Osteoblast (primary cell): ENCODE data around the gene P2RY14. TPM values are rescaled to one million over a fixed set of nuclear protein-coding genes. Genes with fewer than 3 reads are reported as not detected.

Experiments used
- DNase-seq: peaks from one replicate; pipeline ENCODE4 v3.0.0; 2011; ENCODE audit warnings: low spot score, mixed read lengths; ENCODE audit not compliant: insufficient read length; ENCODE audit errors: missing footprints
- H2AFZ ChIP-seq: 2 replicates; pipeline ENCODE4 v1.6.0; 2011; ENCODE audit warnings: mild to moderate bottlenecking, low read length
- H3K27ac ChIP-seq: 2 replicates; pipeline ENCODE4 v1.5.1; 2011; ENCODE audit warnings: mild to moderate bottlenecking, low read depth, low read length, moderate library complexity
- H3K27me3 ChIP-seq: 2 replicates; pipeline ENCODE4 v1.6.0; 2012; ENCODE audit warnings: mild to moderate bottlenecking, control low read depth, inconsistent platforms, low read length, moderate library complexity; ENCODE audit not compliant: insufficient read depth
- H3K36me3 ChIP-seq: 2 replicates; pipeline ENCODE4 v1.5.1; 2011; ENCODE audit warnings: mild to moderate bottlenecking, low read length, control low read depth, moderate library complexity; ENCODE audit not compliant: insufficient read depth
- H3K4me1 ChIP-seq: 2 replicates; pipeline ENCODE4 v1.5.1; 2011; ENCODE audit warnings: mild to moderate bottlenecking, low read length, control low read depth, moderate library complexity; ENCODE audit not compliant: insufficient read depth
- H3K4me2 ChIP-seq: 2 replicates; pipeline ENCODE4 v1.6.0; 2011; ENCODE audit warnings: mild to moderate bottlenecking, low read length; ENCODE audit not compliant: insufficient read depth
- H3K4me3 ChIP-seq: fragments of 200-600 bp; sonication (generic); 3 replicates; pipeline ENCODE4 v1.5.1; 2012; ENCODE audit warnings: mild to moderate bottlenecking, low read length, inconsistent platforms; ENCODE audit not compliant: insufficient read depth
- H3K79me2 ChIP-seq: 2 replicates; pipeline ENCODE4 v1.6.0; 2012; ENCODE audit warnings: mild to moderate bottlenecking, low read length, control low read depth, inconsistent platforms; ENCODE audit not compliant: insufficient read depth
- H3K9me3 ChIP-seq: 2 replicates; pipeline ENCODE4 v1.5.1; 2011; ENCODE audit warnings: low read depth, low read length, control low read depth
- H4K20me1 ChIP-seq: 2 replicates; pipeline ENCODE4 v1.6.0; 2012; ENCODE audit warnings: mild to moderate bottlenecking, low read length, control low read depth; ENCODE audit not compliant: insufficient read depth
- CTCF ChIP-seq: IDR thresholded peaks from 2 replicates; pipeline ENCODE4 v1.5.1; 2011; ENCODE audit warnings: mild to moderate bottlenecking, low read depth, low read length, moderate library complexity; ENCODE audit errors: extremely low read depth
- total RNA-seq: library from RNA; depleted of rRNA; stranded (reverse); fragments of >200 nt; gene quantifications from 2 replicates; pipeline ENCODE4 v1.2.3, GENCODE V29; 2012

Gene P2RY14
- total RNA-seq, 1 donor: not detected

- H3K9me3 ChIP-seq: no peaks in the 10 kb centered on the region
- H3K36me3 ChIP-seq: no peaks in the 10 kb centered on the region
- peak; percentile 59 for TF ChIP-seq CTCF
- no peak overlapping the region for H2AFZ ChIP-seq
- no peaks in the 10 kb centered on the region for H4K20me1 ChIP-seq
- no peak overlapping the region for H3K4me3 ChIP-seq
- H3K4me2 ChIP-seq: no peak overlapping the region
- H3K4me1 ChIP-seq: peaks cover 6% of the 10 kb centered on the region
- no peak for DNase-seq
- peak overlapping the region; percentile 54 for H3K27ac ChIP-seq
- no peaks in the 10 kb centered on the region for H3K79me2 ChIP-seq
- no peaks in the 10 kb centered on the region for H3K27me3 ChIP-seq
Observed at GRCh38 chr3:151282921-151283320, 4.6 kb upstream of the P2RY14 start.

- Histone ChIP-seq H4K20me1 (no peaks in the 10 kb centered on the region), H3K4me1 (peaks cover 6% of the 10 kb centered on the region), H3K36me3 (no peaks in the 10 kb centered on the region), H3K4me2 (no peak overlapping the region), H3K4me3 (no peak overlapping the region), H3K79me2 (no peaks in the 10 kb centered on the region), H3K27me3 (no peaks in the 10 kb centered on the region), H3K9me3 (no peaks in the 10 kb centered on the region), H3K27ac (peak overlapping the region; percentile 54), H2AFZ (no peak overlapping the region)
- no peak for DNase-seq
- TF ChIP-seq CTCF: no peak
Observed at GRCh38 chr3:151281671-151282324, 3.5 kb upstream of the P2RY14 start.

- H3K4me3 ChIP-seq: no peak overlapping the region
- TF ChIP-seq CTCF: no peak
- H3K79me2 ChIP-seq: no peaks in the 10 kb centered on the region
- no peaks in the 10 kb centered on the region for H3K36me3 ChIP-seq
- no peak overlapping the region for H2AFZ ChIP-seq
- H3K27ac ChIP-seq: no peak overlapping the region
- no peak overlapping the region for H3K4me2 ChIP-seq
- H3K27me3 ChIP-seq: peaks cover 13% of the 10 kb centered on the region
- H4K20me1 ChIP-seq: no peaks in the 10 kb centered on the region
- DNase-seq: no peak
- no peaks in the 10 kb centered on the region for H3K4me1 ChIP-seq
- no peaks in the 10 kb centered on the region for H3K9me3 ChIP-seq
Observed at GRCh38 chr3:151276687-151277042, 1.7 kb downstream of the P2RY14 start.

GRCh38 chr3:151276038-151276686 is 2.2 kb downstream of the P2RY14 start:
- H3K4me2 ChIP-seq: no peak overlapping the region
- no peak overlapping the region for H2AFZ ChIP-seq
- no peak for DNase-seq

More at GRCh38 chr3:151276038-151276686, 2.2 kb downstream of the P2RY14 start:
- Histone ChIP-seq H3K79me2 (no peaks in the 10 kb centered on the region), H3K36me3 (no peaks in the 10 kb centered on the region), H3K27ac (no peak overlapping the region), H3K9me3 (no peaks in the 10 kb centered on the region), H3K4me3 (no peak overlapping the region), H3K4me1 (no peaks in the 10 kb centered on the region), H3K27me3 (peaks cover 13% of the 10 kb centered on the region), H4K20me1 (no peaks in the 10 kb centered on the region)
- TF ChIP-seq CTCF: no peak
